ENCODE results near the gene FAM227B. TPM values are rescaled to one million over a fixed set of nuclear protein-coding genes. Genes with fewer than 3 reads are reported as not detected.
"Not testable (repeated sequence)": the region's sequence is repeated elsewhere in the genome, so short reads cannot be mapped to it uniquely, and the experiment has no call there.

Gene FAM227B
- total and polyA plus RNA-seq, 3 experiments from 2014 or later: 4.9 to 20.4 (median 5.6) TPM

- no peaks in the 10 kb centered on the region for H3K4me1 Mint-ChIP-seq
- H3K36me3 Mint-ChIP-seq: no peaks in the 10 kb centered on the region
- POLR2A ChIA-PET: no interaction called here
- Histone ChIP-seq H3K9me3 (ENCODE audit: low read length) (no peaks in the 10 kb centered on the region), H3K36me3 (ENCODE audit: insufficient read depth, low read length) (no peaks in the 10 kb centered on the region), H3K4me1 (ENCODE audit: insufficient read depth, low read length) (no peaks in the 10 kb centered on the region), H3K27me3 (ENCODE audit: insufficient read depth, low read length, poor library complexity, severe bottlenecking) (no peaks in the 10 kb centered on the region), H3K27ac (ENCODE audit: low read depth, low read length) (no peak overlapping the region), H3K4me3 (ENCODE audit: low read length) (no peak overlapping the region)
- CTCF ChIA-PET: no interaction called here
- H3K4me3 Mint-ChIP-seq: no peak overlapping the region
- no peak for DNase-seq
- H3K27me3 Mint-ChIP-seq: peaks cover 10 to 47% of the 10 kb centered on the region in 2 donors
- no peaks in the 10 kb centered on the region for H3K9me3 Mint-ChIP-seq
- no peak overlapping the region for H3K27ac Mint-ChIP-seq
These were observed 207.8 kb downstream of the FAM227B start for GRCh38 chr15:49412797-49413196.

GRCh38 chr15:49410641-49411040 lies 210.0 kb downstream of the FAM227B start:
- H3K27me3 ChIP-seq (ENCODE audit: insufficient read depth, low read length, poor library complexity, severe bottlenecking): no peaks in the 10 kb centered on the region
- Mint-ChIP-seq H3K4me1 (no peaks in the 10 kb centered on the region), H3K4me3 (no peak overlapping the region), H3K9me3 (peaks cover 0 to 1% (median 0%) of the 10 kb centered on the region in 5 donors), H3K36me3 (no peaks in the 10 kb centered on the region), H3K27me3 (peaks cover 11 to 41% of the 10 kb centered on the region in 2 donors), H3K27ac (no peak overlapping the region)
- no peaks in the 10 kb centered on the region for H3K4me1 ChIP-seq (ENCODE audit: insufficient read depth, low read length)
- POLR2A ChIA-PET: no interaction called here
- H3K9me3 ChIP-seq (ENCODE audit: low read length): no peaks in the 10 kb centered on the region
- H3K4me3 ChIP-seq (ENCODE audit: low read length): no peak overlapping the region
- H3K36me3 ChIP-seq (ENCODE audit: insufficient read depth, low read length): no peaks in the 10 kb centered on the region
- H3K27ac ChIP-seq (ENCODE audit: low read depth, low read length): no peak overlapping the region
- CTCF ChIA-PET: interaction anchor here (1.2 kb wide), 1 partner anchor 12 kb away, joined by 3 read pairs; the partner anchor contains the start of gene FGF7
- DNase-seq: no peak

GRCh38 chr15:49406352-49407118 lies 214.1 kb downstream of the FAM227B start:
- Mint-ChIP-seq H3K36me3 (no peaks in the 10 kb centered on the region), H3K27ac (no peak overlapping the region), H3K4me1 (no peaks in the 10 kb centered on the region), H3K4me3 (no peak overlapping the region), H3K27me3 (peaks cover 6 to 20% of the 10 kb centered on the region in 2 donors), H3K9me3 (peaks cover 2 to 15% (median 5%) of the 10 kb centered on the region in 5 donors)
- peak in 1 of 5 donors; percentile 36 for DNase-seq
- H3K4me1 ChIP-seq (ENCODE audit: insufficient read depth, low read length): no peaks in the 10 kb centered on the region
- no peaks in the 10 kb centered on the region for H3K36me3 ChIP-seq (ENCODE audit: insufficient read depth, low read length)
- no peak overlapping the region for H3K27ac ChIP-seq (ENCODE audit: low read depth, low read length)
- H3K9me3 ChIP-seq (ENCODE audit: low read length): no peaks in the 10 kb centered on the region
- CTCF ChIA-PET: no interaction called here
- no peaks in the 10 kb centered on the region for H3K27me3 ChIP-seq (ENCODE audit: insufficient read depth, low read length, poor library complexity, severe bottlenecking)
- H3K4me3 ChIP-seq (ENCODE audit: low read length): no peak overlapping the region
- POLR2A ChIA-PET: no interaction called here

- CTCF ChIA-PET; H3K4me1 ChIP-seq (ENCODE audit: insufficient read depth, low read length); H3K36me3 ChIP-seq (ENCODE audit: insufficient read depth, low read length); H3K36me3 Mint-ChIP-seq; POLR2A ChIA-PET; H3K4me3 Mint-ChIP-seq; H3K4me3 ChIP-seq (ENCODE audit: low read length); H3K4me1 Mint-ChIP-seq; H3K27ac Mint-ChIP-seq; DNase-seq; H3K27me3 Mint-ChIP-seq; H3K27me3 ChIP-seq (ENCODE audit: insufficient read depth, low read length, poor library complexity, severe bottlenecking); H3K9me3 ChIP-seq (ENCODE audit: low read length); H3K27ac ChIP-seq (ENCODE audit: low read depth, low read length): not testable (repeated sequence)
- peaks cover 4 to 16% (median 5%) of the 10 kb centered on the region in 5 donors for H3K9me3 Mint-ChIP-seq
These were observed 217.9 kb downstream of the FAM227B start for GRCh38 chr15:49402515-49403296.

GRCh38 chr15:49387471-49387870 lies 233.1 kb downstream of the FAM227B start:
- POLR2A ChIA-PET: no interaction called here
- H3K36me3 Mint-ChIP-seq: peaks cover 0 to 5% (median 0%) of the 10 kb centered on the region in 3 donors
- Histone ChIP-seq H3K4me3 (ENCODE audit: low read length) (no peak overlapping the region), H3K4me1 (ENCODE audit: insufficient read depth, low read length) (no peaks in the 10 kb centered on the region), H3K9me3 (ENCODE audit: low read length) (no peaks in the 10 kb centered on the region), H3K27me3 (ENCODE audit: insufficient read depth, low read length, poor library complexity, severe bottlenecking) (no peaks in the 10 kb centered on the region), H3K36me3 (ENCODE audit: insufficient read depth, low read length) (no peaks in the 10 kb centered on the region), H3K27ac (ENCODE audit: low read depth, low read length) (no peak overlapping the region)
- CTCF ChIA-PET: no interaction called here
- H3K4me3 Mint-ChIP-seq: no peak overlapping the region
- no peaks in the 10 kb centered on the region for H3K4me1 Mint-ChIP-seq
- no peak for DNase-seq
- H3K9me3 Mint-ChIP-seq: peaks cover 0 to 8% (median 3%) of the 10 kb centered on the region in 5 donors
- H3K27ac Mint-ChIP-seq: no peak overlapping the region
- peaks cover 3 to 10% of the 10 kb centered on the region in 2 donors for H3K27me3 Mint-ChIP-seq

- POLR2A ChIA-PET: no interaction called here
- CTCF ChIA-PET: no interaction called here
- no peaks in the 10 kb centered on the region for H3K27me3 ChIP-seq (ENCODE audit: insufficient read depth, low read length, poor library complexity, severe bottlenecking)
- no peak for DNase-seq
- H3K36me3 Mint-ChIP-seq: peaks cover 0 to 2% (median 0%) of the 10 kb centered on the region in 3 donors
- H3K27ac Mint-ChIP-seq: no peak overlapping the region
- H3K27me3 Mint-ChIP-seq: peaks cover 3 to 8% of the 10 kb centered on the region in 2 donors
- no peaks in the 10 kb centered on the region for H3K36me3 ChIP-seq (ENCODE audit: insufficient read depth, low read length)
- H3K9me3 ChIP-seq (ENCODE audit: low read length): no peaks in the 10 kb centered on the region
- no peak overlapping the region for H3K4me3 ChIP-seq (ENCODE audit: low read length)
- H3K27ac ChIP-seq (ENCODE audit: low read depth, low read length): no peak overlapping the region
- H3K4me1 Mint-ChIP-seq: no peaks in the 10 kb centered on the region
- no peaks in the 10 kb centered on the region for H3K4me1 ChIP-seq (ENCODE audit: insufficient read depth, low read length)
- H3K9me3 Mint-ChIP-seq: peaks cover 0 to 8% (median 3%) of the 10 kb centered on the region in 5 donors
- no peak overlapping the region for H3K4me3 Mint-ChIP-seq
These were observed 237.4 kb downstream of the FAM227B start for GRCh38 chr15:49383266-49383665.

- Mint-ChIP-seq H3K9me3 (peaks cover 0 to 8% (median 3%) of the 10 kb centered on the region in 5 donors), H3K27me3 (peaks cover 0 to 3% of the 10 kb centered on the region in 2 donors), H3K36me3 (peaks cover 0 to 2% (median 0%) of the 10 kb centered on the region in 3 donors), H3K4me1 (no peaks in the 10 kb centered on the region), H3K4me3 (no peak overlapping the region), H3K27ac (no peak overlapping the region)
- ChIA-PET CTCF (no interaction called here), POLR2A (no interaction called here)
- no peaks in the 10 kb centered on the region for H3K27me3 ChIP-seq (ENCODE audit: insufficient read depth, low read length, poor library complexity, severe bottlenecking)
- no peak for DNase-seq
- H3K4me1 ChIP-seq (ENCODE audit: insufficient read depth, low read length): no peaks in the 10 kb centered on the region
- H3K9me3 ChIP-seq (ENCODE audit: low read length): no peaks in the 10 kb centered on the region
- no peak overlapping the region for H3K4me3 ChIP-seq (ENCODE audit: low read length)
- H3K27ac ChIP-seq (ENCODE audit: low read depth, low read length): no peak overlapping the region
- H3K36me3 ChIP-seq (ENCODE audit: insufficient read depth, low read length): no peaks in the 10 kb centered on the region
These were observed 238.2 kb downstream of the FAM227B start for GRCh38 chr15:49382394-49382793.

GRCh38 chr15:49380912-49381311 lies 239.7 kb downstream of the FAM227B start:
- Mint-ChIP-seq H3K27me3 (peaks cover 0 to 3% of the 10 kb centered on the region in 2 donors), H3K4me1 (no peaks in the 10 kb centered on the region), H3K36me3 (peaks cover 0 to 2% (median 0%) of the 10 kb centered on the region in 3 donors), H3K9me3 (peaks cover 0 to 3% (median 2%) of the 10 kb centered on the region in 5 donors), H3K4me3 (no peak overlapping the region), H3K27ac (no peak overlapping the region)
- Histone ChIP-seq H3K36me3 (ENCODE audit: insufficient read depth, low read length) (no peaks in the 10 kb centered on the region), H3K9me3 (ENCODE audit: low read length) (no peaks in the 10 kb centered on the region), H3K4me1 (ENCODE audit: insufficient read depth, low read length) (no peaks in the 10 kb centered on the region), H3K4me3 (ENCODE audit: low read length) (no peak overlapping the region), H3K27me3 (ENCODE audit: insufficient read depth, low read length, poor library complexity, severe bottlenecking) (no peaks in the 10 kb centered on the region), H3K27ac (ENCODE audit: low read depth, low read length) (no peak overlapping the region)
- no peak for DNase-seq
- ChIA-PET CTCF (no interaction called here), POLR2A (no interaction called here)
